HEK293 (cell line): Measurements from ENCODE around the gene REEP5.

Experiments used
- CTCF ChIA-PET: fragments of 350-600 bp; formaldehyde crosslinking; extraction: SDS; loops from one replicate; lab custom pipeline; 2021; ENCODE audit warnings: antibody characterized with exemption; lab: Yijun Ruan, JAX
- POLR2A ChIA-PET: fragments of 300-600 bp; formaldehyde crosslinking; extraction: SDS; loops from one replicate; lab custom pipeline; 2020; ENCODE audit warnings: antibody characterized with exemption, inconsistent platforms; lab: Yijun Ruan, JAX
- H3K27ac ChIP-seq: fragments of 200-500 bp; sonication (Bioruptor generic); 2 replicates; pipeline ENCODE4 v1.5.1; 2014; ENCODE audit warnings: low read depth, low read length, control low read depth, inconsistent platforms; ENCODE audit errors: extremely low read depth
- H3K36me3 ChIP-seq, 2 experiments: fragments of 200-500 bp in 1 of 2; sonication (Bioruptor generic) in 1 of 2; 1 replicate in 1 of 2; 2 replicates in 1 of 2; pipeline ENCODE4 v1.5.1; 2014 to 2017; ENCODE audit warnings: inconsistent platforms in 2 of 2, low read length in 2 of 2; ENCODE audit not compliant: control insufficient read depth in 2 of 2, insufficient read depth in 1 of 2
- H3K4me1 ChIP-seq: fragments of 200-500 bp; sonication (Bioruptor generic); 2 replicates; pipeline ENCODE4 v1.5.1; 2014; ENCODE audit warnings: mild to moderate bottlenecking, low read length, inconsistent platforms; ENCODE audit not compliant: control insufficient read depth, insufficient read depth
- H3K4me3 ChIP-seq: 2 replicates; pipeline ENCODE4 v1.5.1; 2011; ENCODE audit warnings: low read depth, mild to moderate bottlenecking, control low read depth, low read length, moderate library complexity
- H3K9me3 ChIP-seq: fragments of 200-500 bp; sonication (Bioruptor generic); 2 replicates; pipeline ENCODE4 v1.5.1; 2014; ENCODE audit warnings: low read depth, low read length, inconsistent platforms; ENCODE audit not compliant: control insufficient read depth, insufficient read depth
- BCL6B ChIP-seq: fragments of 450-650 bp; formaldehyde crosslinking; IDR thresholded peaks from 2 replicates; pipeline ENCODE4 v1.5.1; 2017; ENCODE audit warnings: missing biosample characterization, missing genetic modification characterization
- GFI1B ChIP-seq: fragments of 450-650 bp; formaldehyde crosslinking; IDR thresholded peaks from 2 replicates; pipeline ENCODE4 v1.5.1; 2016; ENCODE audit warnings: missing biosample characterization, missing genetic modification characterization
- MYNN ChIP-seq: fragments of 450-650 bp; formaldehyde crosslinking; IDR thresholded peaks from 2 replicates; pipeline ENCODE4 v1.5.1; 2016; ENCODE audit warnings: missing biosample characterization, missing genetic modification characterization, borderline replicate concordance
- PRDM2 ChIP-seq: fragments of 450-650 bp; formaldehyde crosslinking; IDR thresholded peaks from 2 replicates; pipeline ENCODE4 v1.5.1; 2016; ENCODE audit warnings: missing biosample characterization, missing genetic modification characterization, borderline replicate concordance
- ZBTB44 ChIP-seq: fragments of 450-650 bp; IDR thresholded peaks from 2 replicates; pipeline ENCODE4 v1.5.1; 2018; ENCODE audit warnings: missing biosample characterization, mild to moderate bottlenecking, missing genetic modification characterization
- ZFP37 ChIP-seq: fragments of 450-650 bp; formaldehyde crosslinking; IDR thresholded peaks from 2 replicates; pipeline ENCODE4 v1.5.1; 2016; ENCODE audit warnings: missing biosample characterization, missing genetic modification characterization
- ZNF133 ChIP-seq: fragments of 450-650 bp; formaldehyde crosslinking; IDR thresholded peaks from 2 replicates; pipeline ENCODE4 v1.5.1; 2016; ENCODE audit warnings: missing biosample characterization, missing genetic modification characterization
- ZNF148 ChIP-seq: fragments of 450-650 bp; formaldehyde crosslinking; IDR thresholded peaks from 2 replicates; pipeline ENCODE4 v1.5.0; 2017; ENCODE audit warnings: missing biosample characterization, missing genetic modification characterization, borderline replicate concordance
- ZNF19 ChIP-seq: fragments of 450-650 bp; formaldehyde crosslinking; IDR thresholded peaks from 2 replicates; pipeline ENCODE4; 2016; ENCODE audit warnings: missing biosample characterization, missing genetic modification characterization, low read depth
- ZNF518A ChIP-seq: fragments of 450-650 bp; formaldehyde crosslinking; conservative IDR thresholded peaks from 2 replicates; pipeline ENCODE4 v1.5.1; 2016; ENCODE audit warnings: low read depth, missing biosample characterization, missing genetic modification characterization

Gene REEP5

GRCh38 chr5:112844489-112844888 lies 77.5 kb downstream of the REEP5 start:
- H3K4me3 ChIP-seq, result no peak overlapping the region
- ChIA-PET CTCF (interaction anchor here (0.6 to 0.9 kb wide), 3 partner anchors 22 to 352 kb away, joined by 3 to 4 read pairs (median 3); no protein-coding TSS in a partner anchor), POLR2A (no interaction called here)
- H3K9me3 ChIP-seq, result no peaks in the 10 kb centered on the region
- TF ChIP-seq ZNF148 (no peak), PRDM2 (tag by site-specific recombination) (no peak), GFI1B (tag by site-specific recombination) (no peak), ZNF133 (tag by site-specific recombination) (no peak), MYNN (tag by site-specific recombination) (no peak), ZNF518A (tag by site-specific recombination) (no peak), BCL6B (tag by site-specific recombination) (no peak), ZBTB44 (tag by site-specific recombination) (no peak), ZNF19 (no peak), ZFP37 (no peak)
- H3K36me3 ChIP-seq, result no peaks in the 10 kb centered on the region
- no peaks in the 10 kb centered on the region; the same call in 1 of the 2 replicates for H3K4me1 ChIP-seq
- no peak overlapping the region for H3K27ac ChIP-seq
